Bronchial epithelial cell (primary cell): ENCODE results near the gene ITPR2. TPM values are rescaled to one million over a fixed set of nuclear protein-coding genes. Genes with fewer than 3 reads are reported as not detected.
"Not testable (repeated sequence)": the region's sequence is repeated elsewhere in the genome, so short reads cannot be mapped to it uniquely, and the experiment has no call there.

Experiments
- DNase-seq: peaks from one replicate; pipeline ENCODE4 v3.0.0-alpha.2; 2010; ENCODE audit warnings: low read depth
- FAIRE-seq: peaks from 2 replicates; lab custom pipeline; 2011; peaks lifted over from hg19 to GRCh38; lab: Jason Lieb, UNC
- H3K27me3 ChIP-seq: 2 replicates; pipeline ENCODE4 v1.5.1; 2011; ENCODE audit warnings: low read length; ENCODE audit not compliant: control insufficient read depth, insufficient read depth
- H3K36me3 ChIP-seq: 2 replicates; pipeline ENCODE4 v1.5.1; 2011; ENCODE audit warnings: low read length; ENCODE audit not compliant: control insufficient read depth, insufficient read depth
- H3K4me3 ChIP-seq: 2 replicates; pipeline ENCODE4 v1.5.1; 2011; ENCODE audit warnings: mild to moderate bottlenecking, low read depth, low read length, control low read depth
- total RNA-seq: library from RNA; depleted of rRNA; stranded (reverse); fragments of >200 nt; gene quantifications from 2 replicates; pipeline ENCODE4 v1.2.1, GENCODE V29; 2014
- TF ChIP-seq, protein P1 (sequence below): IDR thresholded peaks from 2 replicates; pipeline ENCODE4 v1.5.1; 2011; ENCODE audit warnings: mild to moderate bottlenecking, moderate library complexity, low read length, control low read depth, inconsistent platforms; ENCODE audit not compliant: insufficient read depth, severe bottlenecking

The ITPR2 gene
- total RNA-seq, 1 donor from 2014 or later, result 5.8 TPM

DNA sequence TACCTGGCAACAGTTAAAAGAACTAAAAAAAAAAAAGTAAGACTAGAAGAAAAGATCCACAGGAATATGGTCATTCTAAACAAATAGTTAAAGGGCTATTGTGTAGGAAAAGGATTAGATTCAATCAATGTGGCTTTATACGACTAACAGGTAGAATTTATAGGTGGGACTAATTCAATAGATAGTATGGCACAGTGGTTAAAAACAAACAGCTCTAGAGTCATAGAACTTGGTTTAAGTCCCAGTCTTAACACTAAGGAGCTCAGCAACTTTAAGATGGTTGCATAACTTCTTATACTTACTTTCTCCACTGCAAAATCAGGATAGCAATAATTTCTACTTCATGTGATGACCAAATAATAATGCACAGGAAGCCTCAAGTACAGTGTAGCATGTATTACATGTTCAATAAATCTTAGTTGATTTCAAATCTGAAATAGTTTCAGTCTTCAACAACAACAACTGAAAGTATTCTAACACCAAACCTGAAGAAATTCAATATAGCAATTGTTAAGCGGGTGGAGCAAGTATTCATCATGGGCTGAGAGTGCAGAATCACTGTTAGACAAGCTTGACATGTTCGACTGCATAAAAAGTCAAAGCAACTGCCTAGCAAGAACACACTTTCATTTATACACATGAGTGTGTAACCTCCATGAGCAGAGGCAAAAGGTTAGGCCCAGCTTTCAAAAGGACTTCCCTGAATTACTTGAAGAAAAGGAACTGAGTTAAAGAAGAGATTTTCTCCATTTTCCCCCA, 50.4 kb downstream of the ITPR2 start:
- FAIRE-seq (no peak), DNase-seq (no peak)
- no peaks in the 10 kb centered on the region for H3K27me3 ChIP-seq
- H3K36me3 ChIP-seq, result no peaks in the 10 kb centered on the region
- no peak overlapping the region for H3K4me3 ChIP-seq
- TF ChIP-seq, protein P1, sequence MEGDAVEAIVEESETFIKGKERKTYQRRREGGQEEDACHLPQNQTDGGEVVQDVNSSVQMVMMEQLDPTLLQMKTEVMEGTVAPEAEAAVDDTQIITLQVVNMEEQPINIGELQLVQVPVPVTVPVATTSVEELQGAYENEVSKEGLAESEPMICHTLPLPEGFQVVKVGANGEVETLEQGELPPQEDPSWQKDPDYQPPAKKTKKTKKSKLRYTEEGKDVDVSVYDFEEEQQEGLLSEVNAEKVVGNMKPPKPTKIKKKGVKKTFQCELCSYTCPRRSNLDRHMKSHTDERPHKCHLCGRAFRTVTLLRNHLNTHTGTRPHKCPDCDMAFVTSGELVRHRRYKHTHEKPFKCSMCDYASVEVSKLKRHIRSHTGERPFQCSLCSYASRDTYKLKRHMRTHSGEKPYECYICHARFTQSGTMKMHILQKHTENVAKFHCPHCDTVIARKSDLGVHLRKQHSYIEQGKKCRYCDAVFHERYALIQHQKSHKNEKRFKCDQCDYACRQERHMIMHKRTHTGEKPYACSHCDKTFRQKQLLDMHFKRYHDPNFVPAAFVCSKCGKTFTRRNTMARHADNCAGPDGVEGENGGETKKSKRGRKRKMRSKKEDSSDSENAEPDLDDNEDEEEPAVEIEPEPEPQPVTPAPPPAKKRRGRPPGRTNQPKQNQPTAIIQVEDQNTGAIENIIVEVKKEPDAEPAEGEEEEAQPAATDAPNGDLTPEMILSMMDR, result no peak

DNA sequence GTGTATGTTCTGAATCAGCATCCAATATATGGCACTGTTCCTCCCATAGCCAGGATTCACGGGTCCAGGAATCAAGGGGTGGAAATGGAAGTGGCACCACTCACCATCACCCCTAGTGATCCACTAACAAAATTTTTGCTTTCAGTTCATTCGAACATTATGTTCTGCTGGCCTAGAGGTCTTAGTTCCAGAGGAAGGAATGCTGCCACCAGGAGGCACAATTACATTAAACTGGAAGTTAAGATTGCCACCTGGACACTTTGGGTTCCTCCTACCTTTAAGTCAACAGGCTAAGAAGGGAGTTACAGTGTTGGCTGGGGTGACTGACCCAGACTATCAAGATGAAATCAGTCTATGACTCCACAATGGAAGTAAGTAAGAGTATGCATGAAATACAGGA, 52.3 kb downstream of the ITPR2 start:
- not testable (repeated sequence) for DNase-seq, H3K36me3 ChIP-seq, H3K4me3 ChIP-seq, H3K27me3 ChIP-seq, FAIRE-seq

DNA sequence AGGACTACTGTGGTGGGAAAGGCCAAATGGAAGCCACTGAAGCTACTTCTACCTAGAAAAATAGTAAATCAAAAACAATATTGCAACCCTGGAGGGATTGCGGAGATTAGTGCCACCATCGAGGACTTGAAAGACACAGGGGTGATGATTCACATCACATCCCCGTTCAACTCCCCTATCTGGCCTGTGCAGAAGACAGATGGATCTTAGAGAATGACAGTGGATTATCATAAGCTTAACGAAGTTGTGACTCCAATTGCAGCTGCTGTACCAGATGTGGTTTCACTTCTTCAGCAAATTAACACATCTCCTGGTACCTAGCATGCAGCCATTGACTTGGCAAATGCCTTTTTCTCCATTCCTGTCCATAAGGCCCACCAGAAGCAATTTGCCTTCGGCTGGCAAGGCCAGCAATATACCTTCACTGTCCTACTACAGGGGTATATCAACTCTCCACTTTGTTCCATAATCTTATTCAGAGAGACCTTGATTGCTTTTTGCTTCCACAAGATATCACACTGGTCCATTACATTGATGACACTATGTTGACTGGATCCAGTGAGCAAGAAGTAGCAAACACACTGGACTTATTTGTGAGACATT, 54.7 kb downstream of the ITPR2 start:
- FAIRE-seq, DNase-seq, H3K27me3 ChIP-seq, H3K4me3 ChIP-seq, H3K36me3 ChIP-seq: not testable (repeated sequence)

DNA sequence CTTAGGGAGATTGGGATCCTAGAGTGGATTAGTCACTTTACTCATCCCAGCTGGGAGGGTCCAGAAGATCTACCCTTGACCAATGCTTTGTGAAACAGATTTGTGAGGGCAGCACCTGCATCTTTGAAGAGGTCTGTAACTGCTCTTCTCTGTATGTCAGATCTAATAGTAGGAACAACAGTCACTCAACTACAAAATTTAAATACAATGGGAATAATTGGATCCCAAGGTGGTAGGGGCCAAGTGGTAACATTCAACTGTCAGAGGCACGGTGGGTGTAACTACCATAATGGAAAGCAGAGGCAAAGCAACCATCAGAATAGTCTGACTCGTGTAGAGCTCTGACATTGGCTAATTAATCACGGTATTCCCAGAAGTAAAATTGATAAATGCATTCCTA, 55.8 kb downstream of the ITPR2 start:
- FAIRE-seq (no peak), DNase-seq (no peak)
- Histone ChIP-seq H3K27me3 (no peaks in the 10 kb centered on the region), H3K36me3 (peaks cover 1% of the 10 kb centered on the region), H3K4me3 (no peak overlapping the region)
- TF ChIP-seq, protein P1, result no peak

DNA sequence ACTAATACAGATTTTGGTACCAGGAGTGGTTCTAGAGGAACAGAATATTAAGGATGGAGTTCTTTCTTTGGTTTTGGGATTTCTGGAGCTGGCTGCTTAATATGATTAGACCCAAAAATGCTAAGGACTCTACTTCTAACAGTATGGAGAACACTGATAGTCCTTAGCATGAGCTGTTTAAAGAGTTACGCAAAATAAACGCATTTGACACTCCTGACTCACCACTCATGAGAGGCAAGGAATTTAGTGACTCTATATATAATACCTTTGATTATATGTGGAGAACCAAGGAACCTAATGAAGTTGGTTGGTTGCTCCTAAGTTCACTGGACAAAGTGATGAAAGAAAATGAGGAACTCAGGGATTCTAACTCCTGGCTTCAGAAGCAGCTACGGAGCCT, 57.0 kb downstream of the ITPR2 start:
- not testable (repeated sequence) for FAIRE-seq, H3K27me3 ChIP-seq, H3K36me3 ChIP-seq, H3K4me3 ChIP-seq
- peak; percentile 65 for DNase-seq

DNA sequence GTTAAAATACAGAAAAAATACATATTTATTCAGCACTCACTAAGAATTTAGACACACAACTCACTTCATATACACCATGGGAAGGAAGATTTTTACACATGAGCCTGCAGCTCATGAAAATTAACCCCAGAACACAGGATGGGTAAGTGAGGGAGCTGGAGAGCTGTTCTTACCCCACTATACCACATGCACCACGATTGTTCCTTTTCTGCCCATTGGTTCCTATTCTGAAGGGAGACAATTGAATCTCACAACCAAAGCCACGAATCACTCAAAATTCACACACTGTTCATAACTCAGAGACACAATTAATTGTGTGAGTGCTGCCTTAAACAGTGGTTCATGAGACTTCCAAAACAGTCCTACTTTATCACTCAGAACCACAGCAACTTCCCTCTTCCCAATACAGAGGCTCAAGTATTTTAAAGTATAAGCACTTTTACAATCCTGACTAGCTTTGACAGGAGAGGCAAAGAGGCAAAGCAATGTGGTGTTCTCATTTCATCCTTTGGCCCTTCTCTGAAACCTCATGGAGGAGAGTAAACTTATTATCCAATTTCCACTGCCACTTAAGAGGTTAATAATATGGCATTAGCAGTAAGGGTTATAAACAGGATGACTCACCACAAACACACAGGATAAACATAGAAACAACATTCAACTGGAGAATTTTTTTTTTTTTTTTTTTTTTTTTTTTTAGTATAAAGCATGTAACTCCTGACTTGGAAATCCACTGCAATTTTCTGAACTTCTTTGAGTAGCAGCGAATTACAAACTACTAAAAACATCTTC, 59.5 kb downstream of the ITPR2 start:
- DNase-seq, result no peak
- FAIRE-seq, result no peak
- Histone ChIP-seq H3K27me3 (no peaks in the 10 kb centered on the region), H3K36me3 (peaks cover 1% of the 10 kb centered on the region), H3K4me3 (no peak overlapping the region)
- TF ChIP-seq, protein P1, result no peak

DNA sequence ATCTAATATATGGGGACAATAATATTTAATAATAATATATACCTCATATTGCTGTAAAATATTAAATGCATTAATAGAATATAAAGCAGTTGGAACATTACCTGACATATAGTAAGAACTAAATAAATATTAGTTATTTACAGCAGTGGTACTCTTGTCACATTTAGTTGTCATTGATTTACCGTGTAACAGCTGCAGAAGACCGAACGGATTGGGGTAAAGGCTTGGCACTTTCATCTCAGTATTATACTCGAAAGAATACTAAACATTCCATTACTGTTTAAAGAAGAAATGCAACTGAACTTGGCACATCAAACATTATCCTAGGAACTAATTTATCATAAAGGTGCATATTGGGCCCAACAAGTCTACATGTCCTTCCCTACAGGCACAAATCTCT, 61.1 kb downstream of the ITPR2 start:
- TF ChIP-seq, protein P1, result no peak
- Histone ChIP-seq H3K4me3 (no peak overlapping the region), H3K27me3 (no peaks in the 10 kb centered on the region), H3K36me3 (peaks cover 1% of the 10 kb centered on the region)
- no peak for DNase-seq
- no peak for FAIRE-seq
